ENCODE measurements around the gene SYT1. TPM values are rescaled to one million over a fixed set of nuclear protein-coding genes. Genes with fewer than 3 reads are reported as not detected.

SYT1 gene
- total RNA-seq, 1 experiment from 2014 or later = 15.8 TPM

- Histone ChIP-seq H3K4ac (ENCODE audit: low read depth, low read length) (no peak overlapping the region), H4K5ac (ENCODE audit: insufficient read length, low read depth, low read length) (no peak overlapping the region), H3K9me3 (ENCODE audit: control insufficient read depth, low read depth, low read length) (no peaks in the 10 kb centered on the region), H3T11ph (ENCODE audit: low read length) (no peak overlapping the region), H3K9ac (ENCODE audit: extremely low read depth, insufficient read length, low read length) (no peak overlapping the region), H2AFZ (ENCODE audit: low read length) (no peak overlapping the region), H3K79me1 (ENCODE audit: insufficient read depth, low read depth, low read length, poor library complexity, severe bottlenecking) (no peaks in the 10 kb centered on the region), H4K8ac (replicated peaks; ENCODE audit: insufficient read length, low read depth, low read length) (no peak overlapping the region), H4K91ac (ENCODE audit: insufficient read length, low read depth, low read length) (no peak overlapping the region), H3K4me1 (ENCODE audit: insufficient read depth, low read length) (no peaks in the 10 kb centered on the region; the same call in 1 of the 2 replicates), H2BK15ac (ENCODE audit: low read depth, low read length) (no peak overlapping the region), H4K20me1 (ENCODE audit: control insufficient read depth, insufficient read depth, insufficient read length) (no peaks in the 10 kb centered on the region), H2BK12ac (ENCODE audit: insufficient read length, low read depth, low read length) (no peak overlapping the region), H2BK120ac (ENCODE audit: low read depth, low read length, poor library complexity, severe bottlenecking) (no peak overlapping the region), H3K23me2 (ENCODE audit: insufficient read length, low read depth, low read length, poor library complexity, severe bottlenecking) (no peaks in the 10 kb centered on the region), H3K18ac (ENCODE audit: insufficient read length, low read depth, low read length) (no peak overlapping the region), H3K27me3 (ENCODE audit: insufficient read depth, low read length) (no peaks in the 10 kb centered on the region), H3K56ac (ENCODE audit: insufficient read length, low read depth, low read length) (no peak overlapping the region), H2BK5ac (ENCODE audit: insufficient read length, low read length) (no peak overlapping the region), H3K14ac (ENCODE audit: insufficient read depth, low read length) (no peak overlapping the region), H3K27ac (ENCODE audit: insufficient read length, low read depth, low read length) (no peak overlapping the region), H3K23ac (ENCODE audit: insufficient read length, low read depth, low read length) (no peak overlapping the region), H3K79me2 (ENCODE audit: insufficient read depth, low read length) (no peaks in the 10 kb centered on the region), H2BK20ac (ENCODE audit: low read depth, low read length, poor library complexity, severe bottlenecking) (no peak overlapping the region), H3K4me2 (ENCODE audit: insufficient read depth, insufficient read length, low read length) (no peak overlapping the region), H2AK5ac (ENCODE audit: insufficient read length, low read length) (no peak overlapping the region)
- H3K9me3 Mint-ChIP-seq = no peaks in the 10 kb centered on the region
- H3K4me3 Mint-ChIP-seq = no peak overlapping the region
- H3K36me3 Mint-ChIP-seq (ENCODE audit: insufficient read depth in 1 of 3, low read depth in 3 of 3) = no peaks in the 10 kb centered on the region
- H3K27ac Mint-ChIP-seq = no peak overlapping the region
- WGBS (ENCODE audit: extremely low coverage, insufficient read length, low lambda C conversion rate) = no CpG with 5 or more reads among the region's 2 CpGs
- DNase-seq = no peak
- TF ChIP-seq CTCF (conservative IDR thresholded peaks at IDR 0.05) = no peak
- 0 out of 4 replicates have a peak, but pooled peaks cover 0 to 2% of the 10 kb centered on the region in 2 experiments for H3K4me1 Mint-ChIP-seq
- H3K27me3 Mint-ChIP-seq (ENCODE audit: low read depth) = no peaks in the 10 kb centered on the region
These were observed 34.9 kb upstream of the SYT1 start for GRCh38 chr12:78829690-78830089.

Data from H9 (cell line).